Smooth muscle cell of the brain vasculature (primary cell): ENCODE results near the gene IL6ST.
"Not testable (repeated sequence)": the region's sequence is repeated elsewhere in the genome, so short reads cannot be mapped to it uniquely, and the experiment has no call there.

Source experiments
- DNase-seq: peaks from one replicate; pipeline ENCODE4 v3.0.0-alpha.2; 2012; ENCODE audit warnings: low read depth, low spot score

Gene IL6ST

DNA sequence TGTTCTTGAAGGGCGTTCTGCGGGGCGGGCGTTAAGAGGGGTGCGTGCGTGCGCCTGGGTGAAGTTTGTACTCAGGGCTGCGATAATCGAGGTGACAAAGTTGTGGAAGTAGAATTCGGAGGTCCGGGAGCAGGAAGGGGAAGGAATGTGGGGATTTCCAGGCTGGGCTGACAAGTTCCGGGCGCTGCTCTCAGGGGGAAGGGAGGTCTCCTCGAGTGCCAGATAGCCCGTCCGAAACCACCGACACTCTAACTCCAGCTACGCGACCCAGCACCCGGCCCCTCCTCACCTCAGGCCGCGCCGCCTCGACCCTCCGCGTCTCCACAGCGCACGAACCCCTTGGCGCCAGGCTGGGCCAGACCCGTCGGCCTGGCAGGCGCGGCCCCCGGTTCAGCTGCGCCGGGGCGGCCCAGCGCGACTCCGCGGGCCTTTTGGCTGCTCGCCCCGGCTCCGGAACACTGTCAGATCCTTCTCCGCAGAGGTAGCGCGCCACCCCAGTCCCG is at the start of gene IL6ST:
Gene IL6ST (minus strand): TSS at position 469 of the 503 bp plus-strand sequence. CDS start 18,685 bp downstream, outside the sequence.
- DNase-seq = no peak

DNA sequence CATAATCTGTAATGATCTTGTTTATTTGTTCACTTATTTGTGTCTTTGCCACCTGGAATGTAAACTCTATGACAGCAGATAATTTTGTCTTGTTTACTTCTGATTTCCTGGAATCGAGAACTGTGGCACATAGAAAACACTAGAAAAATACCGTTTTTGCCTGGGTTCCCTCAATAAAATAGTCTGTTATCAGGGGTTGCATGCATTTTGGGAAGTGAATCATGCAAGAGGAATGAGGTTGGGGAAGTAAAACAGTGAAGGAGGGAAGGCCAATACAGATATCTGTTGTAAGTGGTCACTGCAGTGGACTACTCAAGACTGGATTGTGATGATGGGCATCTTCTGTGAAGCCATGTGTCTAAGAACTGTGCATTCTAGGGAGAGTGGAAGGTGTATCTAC is 45.2 kb upstream of the IL6ST start:
- no peak for DNase-seq

DNA sequence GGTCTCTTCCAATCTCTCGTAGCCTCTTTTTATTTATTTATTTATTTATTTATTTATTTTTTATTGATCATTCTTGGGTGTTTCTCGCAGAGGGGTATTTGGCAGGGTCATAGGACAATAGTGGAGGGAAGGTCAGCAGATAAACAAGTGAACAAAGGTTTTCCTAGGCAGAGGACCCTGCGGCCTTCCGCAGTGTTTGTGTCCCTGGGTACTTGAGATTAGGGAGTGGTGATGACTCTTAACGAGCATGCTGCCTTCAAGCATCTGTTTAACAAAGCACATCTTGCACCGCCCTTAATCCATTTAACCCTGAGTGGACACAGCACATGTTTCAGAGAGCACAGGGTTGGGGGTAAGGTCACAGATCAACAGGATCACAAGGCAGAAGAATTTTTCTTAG is 43.4 kb upstream of the IL6ST start:
- DNase-seq = not testable (repeated sequence)

DNA sequence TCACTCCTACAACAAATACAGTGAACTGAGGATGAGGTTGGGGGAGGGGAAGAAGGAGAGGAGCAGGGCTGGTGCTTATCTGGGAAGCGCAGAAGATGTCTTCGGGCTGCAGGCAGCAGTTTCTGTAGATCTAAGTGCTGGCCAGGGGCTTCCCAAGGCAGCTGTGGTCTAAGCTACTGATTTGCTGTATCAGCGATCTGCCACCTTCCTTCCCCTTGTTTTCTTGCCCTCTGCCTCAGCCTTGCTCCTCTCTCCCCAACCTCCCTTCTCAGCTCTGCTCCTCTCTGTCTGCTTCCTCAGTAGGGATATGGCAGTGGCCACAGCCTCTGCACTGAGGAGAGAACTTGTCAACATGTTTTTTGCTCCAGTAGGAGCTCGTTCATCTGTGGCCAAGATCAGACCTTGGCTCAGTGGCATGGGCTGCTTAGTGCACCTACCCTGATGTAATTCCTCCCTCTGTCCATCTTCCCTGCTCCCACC is 42.8 kb upstream of the IL6ST start:
- no peak for DNase-seq

- not testable (repeated sequence) for DNase-seq
These were observed 40.6 kb upstream of the IL6ST start for GRCh38 chr5:56035394-56035793.

GRCh38 chr5:56029871-56030630 is 35.3 kb upstream of the IL6ST start:
- not testable (repeated sequence) for DNase-seq

GRCh38 chr5:56029457-56029856 is 34.7 kb upstream of the IL6ST start:
- no peak for DNase-seq

DNA sequence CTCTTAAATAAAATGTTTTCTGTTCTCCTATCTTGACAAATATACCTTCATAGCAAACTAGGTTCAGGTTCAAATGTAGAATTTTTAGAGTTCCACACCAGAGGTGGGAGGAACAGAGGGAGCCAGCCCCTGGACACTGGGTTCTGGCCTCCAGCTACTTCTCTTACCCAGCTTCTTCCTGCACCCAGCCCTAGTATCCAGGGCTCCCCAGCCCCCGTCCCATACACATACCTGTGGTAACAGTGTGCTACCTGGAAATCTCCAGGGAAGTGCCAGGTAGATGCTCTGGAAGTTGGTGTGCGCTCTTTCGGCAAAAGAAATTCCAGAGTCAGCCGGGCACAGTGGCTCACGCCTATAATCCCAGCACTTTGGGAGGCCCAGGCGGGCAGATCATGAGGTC is 33.9 kb upstream of the IL6ST start:
- DNase-seq = no peak

DNA sequence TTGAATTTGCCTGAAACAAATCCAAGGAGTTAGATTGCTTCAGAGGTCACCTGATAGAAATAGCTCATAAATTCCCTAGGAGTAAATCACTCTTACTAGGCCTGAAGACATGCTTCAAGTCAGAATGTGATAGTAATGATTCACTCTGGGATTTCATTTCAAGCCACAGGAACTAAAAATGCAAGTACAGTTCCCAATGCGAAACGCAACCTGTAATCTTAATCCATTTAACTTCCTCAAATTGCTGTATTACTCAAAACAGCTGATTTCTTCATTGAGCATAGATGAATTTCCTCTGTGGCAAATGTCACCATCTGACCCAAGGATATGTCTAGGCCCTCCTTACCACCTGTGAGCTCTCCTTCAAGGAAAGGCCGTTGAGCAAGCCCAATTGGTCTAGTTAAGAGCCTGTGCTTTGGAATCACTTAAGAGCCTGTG is 32.1 kb upstream of the IL6ST start:
- no peak for DNase-seq

- DNase-seq = no peak
These were observed 30.6 kb upstream of the IL6ST start for GRCh38 chr5:56025151-56025885.

DNA sequence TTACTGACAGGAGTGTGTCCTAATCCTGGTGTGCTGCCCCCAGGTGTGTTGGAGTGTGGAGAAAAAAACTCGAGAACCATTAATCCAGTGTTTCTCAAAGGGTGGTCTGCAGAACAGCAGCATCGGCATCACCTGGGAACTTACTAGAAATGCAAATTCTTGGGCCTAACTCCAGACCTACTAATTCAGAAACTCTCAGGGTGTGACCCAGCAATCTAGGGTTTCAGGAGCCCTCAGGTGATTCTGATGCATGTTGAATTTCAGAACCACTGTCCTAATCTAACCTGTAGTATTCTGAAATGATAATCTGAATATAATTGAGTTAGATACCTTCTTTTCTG is 30.0 kb upstream of the IL6ST start:
- DNase-seq = no peak

GRCh38 chr5:56023296-56023695 is 28.5 kb upstream of the IL6ST start:
- DNase-seq = no peak

- no peak for DNase-seq
These were observed 24.8 kb upstream of the IL6ST start for GRCh38 chr5:56019306-56020272.

- DNase-seq = no peak
These were observed 24.1 kb upstream of the IL6ST start for GRCh38 chr5:56018832-56019231.

DNA sequence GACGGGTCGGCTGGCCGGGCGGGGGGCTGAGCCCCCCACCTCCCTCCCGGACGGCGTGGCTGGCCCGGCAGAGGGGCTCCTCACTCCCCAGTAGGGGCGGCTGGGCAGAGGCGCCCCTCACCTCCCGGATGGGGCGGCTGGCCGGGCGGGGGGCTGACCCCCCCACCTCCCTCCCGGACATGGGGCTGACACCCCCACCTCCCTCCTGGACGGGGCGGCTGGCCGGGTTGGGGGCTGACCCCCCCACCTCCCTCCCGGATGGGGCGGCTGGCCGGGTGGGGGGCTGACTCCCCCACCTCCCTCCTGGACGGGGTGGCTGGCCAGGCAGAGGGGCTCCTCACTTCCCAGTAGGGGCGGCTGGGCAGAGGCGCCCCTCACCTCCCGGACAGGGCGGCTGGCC is 19.9 kb upstream of the IL6ST start:
- not testable (repeated sequence) for DNase-seq

- DNase-seq = not testable (repeated sequence)
These were observed 19.2 kb upstream of the IL6ST start for GRCh38 chr5:56013939-56014338.

GRCh38 chr5:56012281-56012963 is 17.7 kb upstream of the IL6ST start:
- DNase-seq = no peak

GRCh38 chr5:56011835-56012234 is 17.1 kb upstream of the IL6ST start:
- no peak for DNase-seq

- DNase-seq = no peak
These were observed 15.7 kb upstream of the IL6ST start for GRCh38 chr5:56010431-56010830.

DNA sequence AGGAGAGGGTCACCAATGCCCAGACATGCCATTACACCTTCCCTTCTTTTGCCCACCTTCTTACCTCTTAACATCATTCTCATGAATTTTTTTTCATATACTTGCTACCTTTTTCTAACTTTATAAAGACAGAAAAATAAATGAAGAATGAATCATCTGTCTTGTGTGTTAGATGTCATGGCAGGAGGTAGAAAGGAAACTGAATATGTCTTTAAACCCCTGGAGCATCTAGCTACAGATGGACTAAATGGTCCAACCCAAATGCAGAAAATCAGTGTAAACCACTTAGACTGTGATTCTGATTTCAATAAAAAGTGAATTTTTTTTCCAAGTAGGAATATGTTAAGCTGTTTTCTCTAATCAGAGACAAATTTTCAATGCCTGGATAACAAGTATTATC is 11.8 kb upstream of the IL6ST start:
- DNase-seq = no peak

- DNase-seq = no peak
These were observed 11.3 kb upstream of the IL6ST start for GRCh38 chr5:56006094-56006493.
